Caco-2 (cell line): ENCODE results near the gene SESTD1. TPM values are rescaled to one million over a fixed set of nuclear protein-coding genes. Genes with fewer than 3 reads are reported as not detected.
A peak's percentile ranks its signal among the peaks of the same experiment; 100 is the strongest.
"Not testable (repeated sequence)": the region's sequence is repeated elsewhere in the genome, so short reads cannot be mapped to it uniquely, and the experiment has no call there.

ENCODE experiments used
- BruUV-seq: library from RNA; stranded (reverse); fragments of 400-500 nt; replicated peaks from 2 replicates; lab custom pipeline; 2021; lab: Mats Ljungman, UMichigan
- CTCF ChIA-PET: fragments of 300-600 bp; sonication (Branson Sonifier 250); formaldehyde crosslinking; loops from one replicate; lab custom pipeline; 2022; ENCODE audit warnings: antibody characterized with exemption; lab: Charles Lee
- POLR2A ChIA-PET: fragments of 300-600 bp; sonication (Branson Sonifier 250); formaldehyde crosslinking; loops from one replicate; lab custom pipeline; 2022; ENCODE audit warnings: antibody characterized with exemption; lab: Charles Lee
- DNase-seq, 2 experiments: peaks; one replicate each; pipeline versions ENCODE4 v3.0.0 to v3.0.0-alpha.2; 2020 to 2022
- H3K27me3 ChIP-seq: replicated peaks from 2 replicates; pipeline ENCODE4 v1.6.0; 2011; ENCODE audit warnings: low read length; ENCODE audit not compliant: control insufficient read depth, insufficient read depth
- H3K36me3 ChIP-seq: 2 replicates; pipeline ENCODE4 v1.5.1; 2011; ENCODE audit warnings: low read length; ENCODE audit not compliant: control insufficient read depth, insufficient read depth
- H3K4me1 ChIP-seq: fragments of 250-450 bp; sonication (Bioruptor Pico); 2 replicates; pipeline ENCODE4 v1.5.1; 2020; ENCODE audit warnings: mild to moderate bottlenecking
- H3K4me3 ChIP-seq: 2 replicates; pipeline ENCODE4 v1.5.1; 2011; ENCODE audit warnings: low read depth, mild to moderate bottlenecking, control low read depth, low read length
- H3K9me3 ChIP-seq: fragments of 250-450 bp; sonication (Bioruptor Pico); 2 replicates; pipeline ENCODE4 v1.5.1; 2020; ENCODE audit warnings: mild to moderate bottlenecking, moderate library complexity
- H3K27ac Mint-ChIP-seq: one replicate; pipeline ENCODE4 v1.8.0; 2022; ENCODE audit warnings: mixed read lengths; ENCODE audit not compliant: unreplicated experiment
- H3K27me3 Mint-ChIP-seq: one replicate; pipeline ENCODE4 v1.8.0; 2022; ENCODE audit warnings: mixed read lengths; ENCODE audit not compliant: insufficient read depth, unreplicated experiment
- H3K36me3 Mint-ChIP-seq: one replicate; pipeline ENCODE4 v1.8.0; 2022; ENCODE audit warnings: mild to moderate bottlenecking, mixed read lengths; ENCODE audit not compliant: insufficient read depth, unreplicated experiment
- H3K4me1 Mint-ChIP-seq: one replicate; pipeline ENCODE4 v1.8.0; 2022; ENCODE audit warnings: low read depth, mixed read lengths; ENCODE audit not compliant: unreplicated experiment
- H3K4me3 Mint-ChIP-seq: one replicate; pipeline ENCODE4 v1.8.0; 2022; ENCODE audit warnings: mild to moderate bottlenecking, moderate library complexity, mixed read lengths; ENCODE audit not compliant: unreplicated experiment
- H3K9me3 Mint-ChIP-seq: one replicate; pipeline ENCODE4 v1.8.0; 2022; ENCODE audit warnings: mixed read lengths; ENCODE audit not compliant: unreplicated experiment
- CTCF ChIP-seq, 2 experiments: fragments of 200-600 bp in 1 of 2; IDR thresholded peaks; 1 replicate in 1 of 2; 2 replicates in 1 of 2; pipeline versions ENCODE4 v1.5.1 to v1.8.0; 2011 to 2022; ENCODE audit warnings: antibody characterized with exemption in 1 of 2, control low read depth in 1 of 2, inconsistent platforms in 1 of 2, low read depth in 1 of 2, low read length in 1 of 2, mild to moderate bottlenecking in 1 of 2, moderate library complexity in 1 of 2; ENCODE audit not compliant: insufficient read depth in 1 of 2, severe bottlenecking in 1 of 2, unreplicated experiment in 1 of 2
- intact Hi-C: fragments of 100-400 bp; cut with micrococcal nuclease; formaldehyde crosslinking; loops from one replicate; pipeline ENCODE4 v1.10.0; 2022; ENCODE audit not compliant: unreplicated experiment
- total RNA-seq: library from RNA; stranded (reverse); gene quantifications from 2 replicates; pipeline ENCODE4 v1.2.3, GENCODE V29; 2022

Gene SESTD1
- total RNA-seq, 1 experiment from 2014 or later, result 50.2 TPM

GRCh38 chr2:179059026-179059700 is 205.5 kb downstream of the SESTD1 start:
- CTCF ChIA-PET, result no interaction called here
- Histone ChIP-seq H3K27me3 (no peaks in the 10 kb centered on the region), H3K36me3 (no peaks in the 10 kb centered on the region; the same call in 1 of the 2 replicates), H3K4me1 (peaks cover 26% of the 10 kb centered on the region), H3K9me3 (no peaks in the 10 kb centered on the region), H3K4me3 (no peak overlapping the region)
- no peak for DNase-seq
- Mint-ChIP-seq H3K4me1 (peaks cover 21% of the 10 kb centered on the region), H3K9me3 (peaks cover 19% of the 10 kb centered on the region), H3K36me3 (peaks cover 4% of the 10 kb centered on the region), H3K27ac (peak overlapping the region; percentile 93), H3K27me3 (no peaks in the 10 kb centered on the region), H3K4me3 (peak overlapping the region; percentile 41)
- intact Hi-C loops, result no loop called here
- no peak for TF ChIP-seq CTCF (IDR thresholded peaks at IDR 0.05; ENCODE audit: insufficient read depth in 1 of 2, low read depth in 1 of 2, low read length in 1 of 2, severe bottlenecking in 1 of 2, unreplicated experiment in 1 of 2)
- POLR2A ChIA-PET, result no interaction called here
- BruUV-seq, result TSS peak; percentile 91

- no TSS peak for BruUV-seq
- no peaks in the 10 kb centered on the region; the same call in 1 of the 2 replicates for H3K36me3 ChIP-seq
- H3K9me3 ChIP-seq, result no peaks in the 10 kb centered on the region
- Mint-ChIP-seq H3K36me3 (peaks cover 4% of the 10 kb centered on the region), H3K4me1 (peaks cover 21% of the 10 kb centered on the region), H3K9me3 (peaks cover 19% of the 10 kb centered on the region), H3K4me3 (no peak overlapping the region), H3K27me3 (no peaks in the 10 kb centered on the region), H3K27ac (peak overlapping the region; percentile 93)
- H3K27me3 ChIP-seq, result no peaks in the 10 kb centered on the region
- POLR2A ChIA-PET, result interaction anchor here (0.9 kb wide), 1 partner anchor 8 kb away, joined by 4 read pairs; the partner anchor contains the start of gene CCDC141
- peaks cover 26% of the 10 kb centered on the region for H3K4me1 ChIP-seq
- intact Hi-C loops, result loop anchor here (1.0 kb wide), 1 partner anchor 7 kb away; the partner anchor contains the start of gene CCDC141
- TF ChIP-seq CTCF (IDR thresholded peaks at IDR 0.05; ENCODE audit: insufficient read depth in 1 of 2, low read depth in 1 of 2, low read length in 1 of 2, severe bottlenecking in 1 of 2, unreplicated experiment in 1 of 2), result no peak
- DNase-seq, result no peak
- H3K4me3 ChIP-seq, result no peak overlapping the region
- CTCF ChIA-PET, result no interaction called here
Measured at GRCh38 chr2:179057737-179058136, 206.9 kb downstream of the SESTD1 start.

- BruUV-seq, H3K27ac Mint-ChIP-seq, POLR2A ChIA-PET, H3K4me3 Mint-ChIP-seq, H3K36me3 ChIP-seq, H3K9me3 ChIP-seq, H3K9me3 Mint-ChIP-seq, H3K27me3 ChIP-seq, H3K36me3 Mint-ChIP-seq, H3K4me3 ChIP-seq, H3K27me3 Mint-ChIP-seq, DNase-seq: not testable (repeated sequence)
- intact Hi-C loops, result loop anchor here (5.0 kb wide), 1 partner anchor 74 kb away; no protein-coding TSS in a partner anchor
- peaks cover 30% of the 10 kb centered on the region for H3K4me1 ChIP-seq
- CTCF ChIA-PET, result interaction anchor here (0.9 kb wide), 1 partner anchor 76 kb away, joined by 3 read pairs; no protein-coding TSS in a partner anchor
- H3K4me1 Mint-ChIP-seq, result peaks cover 14% of the 10 kb centered on the region
Measured at GRCh38 chr2:179053568-179053967, 211.1 kb downstream of the SESTD1 start.

Other genes with a start within 250 kb of the SESTD1 start
- 11.5 and 16.6 TPM in 2 replicates for gene CCDC141, start 214.7 kb downstream of the SESTD1 start, total RNA-seq